ENCODE measurements around the gene NPAS3. TPM values are rescaled to one million over a fixed set of nuclear protein-coding genes. Genes with fewer than 3 reads are reported as not detected.

NPAS3 gene
- total RNA-seq, 1 experiment from 2014 or later, result not detected

DNA sequence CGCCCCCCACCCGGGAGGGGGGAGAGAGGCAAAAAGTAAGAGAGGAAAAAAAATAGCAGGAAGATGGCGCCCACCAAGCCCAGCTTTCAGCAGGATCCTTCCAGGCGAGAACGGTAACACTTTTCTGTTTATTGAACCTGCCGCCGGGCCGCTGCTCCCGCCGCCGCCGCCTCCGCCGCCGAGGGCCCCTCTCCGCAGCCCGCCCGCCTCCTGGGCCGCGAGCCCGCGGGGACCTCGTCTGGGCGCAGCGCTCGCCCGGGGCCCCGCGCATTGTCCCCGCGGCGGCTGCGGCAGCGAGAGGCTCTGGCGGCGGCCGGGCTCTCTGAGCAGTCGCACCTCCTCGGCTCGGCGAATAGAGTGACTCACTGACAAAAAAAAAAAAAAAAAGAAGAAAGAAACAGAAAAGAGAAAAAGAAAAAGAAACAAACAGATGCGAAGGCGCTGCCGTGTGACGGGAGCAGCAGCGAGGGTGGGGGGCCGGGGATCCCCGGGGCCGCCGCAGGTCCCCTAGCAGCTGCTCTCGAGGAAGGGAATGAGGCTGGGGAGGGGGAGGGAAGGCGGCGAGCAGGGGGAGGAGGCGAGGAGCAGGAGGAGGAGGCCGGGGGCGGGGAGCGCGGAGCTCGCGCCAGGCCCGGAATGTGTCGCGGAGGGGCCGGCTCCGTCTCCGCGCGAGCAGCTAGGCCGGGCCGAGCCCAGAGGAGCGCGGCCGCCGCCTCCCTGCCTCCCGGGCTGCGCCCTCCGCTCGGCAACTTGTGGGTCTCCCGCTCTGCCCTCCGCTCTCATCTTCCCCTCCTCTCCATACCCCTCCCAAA lies 781 bp downstream of the NPAS3 start:
- H3K27me3 ChIP-seq (ENCODE audit: insufficient read depth, low read length), result no peaks in the 10 kb centered on the region
- intact Hi-C loops (cut with micrococcal nuclease), result no loop called here
- H3K4me1 ChIP-seq (ENCODE audit: control insufficient read depth in 1 of 2, insufficient read depth in 2 of 2, low read length in 2 of 2), result no peaks in the 10 kb centered on the region
- CTCF ChIA-PET, result no interaction called here
- H3K4me3 ChIP-seq (replicated peaks in 1 of 2; ENCODE audit: low read depth in 1 of 2, low read length in 2 of 2), result no peak overlapping the region
- no peaks in the 10 kb centered on the region for H3K36me3 ChIP-seq (ENCODE audit: control insufficient read depth in 1 of 2, insufficient read depth in 2 of 2, low read length in 2 of 2)
- no peaks in the 10 kb centered on the region for H3K79me2 ChIP-seq (ENCODE audit: insufficient read depth, low read length)
- TF ChIP-seq EZH2 (IDR thresholded peaks at IDR 0.05) (no peak), YY1 (IDR thresholded peaks at IDR 0.05; ENCODE audit: extremely low read depth, insufficient replicate concordance, low read depth, low read length) (no peak), TCF7L2 (IDR thresholded peaks at IDR 0.05; ENCODE audit: borderline replicate concordance, extremely low read depth, insufficient read depth, insufficient read length) (no peak), SIN3A (IDR thresholded peaks at IDR 0.05; ENCODE audit: low read depth) (no peak), CEBPB (IDR thresholded peaks at IDR 0.05; ENCODE audit: low read depth) (no peak), ZNF274 (IDR thresholded peaks at IDR 0.05; ENCODE audit: low read depth, low read length) (no peak), FOSL1 (IDR thresholded peaks at IDR 0.05; ENCODE audit: low read depth) (no peak), EGR1 (IDR thresholded peaks at IDR 0.05; ENCODE audit: low read depth) (no peak), SRF (IDR thresholded peaks at IDR 0.05; ENCODE audit: low read depth) (no peak), JUND (IDR thresholded peaks at IDR 0.05) (no peak), POLR2A (IDR thresholded peaks at IDR 0.05; ENCODE audit: borderline replicate concordance, extremely low read depth, insufficient read depth, insufficient read length) (no peak), POLR2AphosphoS5 (IDR thresholded peaks at IDR 0.05; ENCODE audit: low read depth, low read length) (no peak), CBX3 (IDR thresholded peaks at IDR 0.05; ENCODE audit: low read depth) (no peak), ELF1 (IDR thresholded peaks at IDR 0.05; ENCODE audit: borderline replicate concordance, low read depth) (no peak), EZH2phosphoT487 (IDR thresholded peaks at IDR 0.05; ENCODE audit: borderline replicate concordance) (no peak)
- TF ChIP-seq, protein P1, sequence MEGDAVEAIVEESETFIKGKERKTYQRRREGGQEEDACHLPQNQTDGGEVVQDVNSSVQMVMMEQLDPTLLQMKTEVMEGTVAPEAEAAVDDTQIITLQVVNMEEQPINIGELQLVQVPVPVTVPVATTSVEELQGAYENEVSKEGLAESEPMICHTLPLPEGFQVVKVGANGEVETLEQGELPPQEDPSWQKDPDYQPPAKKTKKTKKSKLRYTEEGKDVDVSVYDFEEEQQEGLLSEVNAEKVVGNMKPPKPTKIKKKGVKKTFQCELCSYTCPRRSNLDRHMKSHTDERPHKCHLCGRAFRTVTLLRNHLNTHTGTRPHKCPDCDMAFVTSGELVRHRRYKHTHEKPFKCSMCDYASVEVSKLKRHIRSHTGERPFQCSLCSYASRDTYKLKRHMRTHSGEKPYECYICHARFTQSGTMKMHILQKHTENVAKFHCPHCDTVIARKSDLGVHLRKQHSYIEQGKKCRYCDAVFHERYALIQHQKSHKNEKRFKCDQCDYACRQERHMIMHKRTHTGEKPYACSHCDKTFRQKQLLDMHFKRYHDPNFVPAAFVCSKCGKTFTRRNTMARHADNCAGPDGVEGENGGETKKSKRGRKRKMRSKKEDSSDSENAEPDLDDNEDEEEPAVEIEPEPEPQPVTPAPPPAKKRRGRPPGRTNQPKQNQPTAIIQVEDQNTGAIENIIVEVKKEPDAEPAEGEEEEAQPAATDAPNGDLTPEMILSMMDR (IDR thresholded peaks at IDR 0.05 in 2 of 3, conservative IDR thresholded peaks at IDR 0.05 in 1 of 3; ENCODE audit: borderline replicate concordance in 1 of 3, insufficient read depth in 1 of 3, low read depth in 2 of 3, low read length in 2 of 3), result no peak
- TF ChIP-seq, protein P2, sequence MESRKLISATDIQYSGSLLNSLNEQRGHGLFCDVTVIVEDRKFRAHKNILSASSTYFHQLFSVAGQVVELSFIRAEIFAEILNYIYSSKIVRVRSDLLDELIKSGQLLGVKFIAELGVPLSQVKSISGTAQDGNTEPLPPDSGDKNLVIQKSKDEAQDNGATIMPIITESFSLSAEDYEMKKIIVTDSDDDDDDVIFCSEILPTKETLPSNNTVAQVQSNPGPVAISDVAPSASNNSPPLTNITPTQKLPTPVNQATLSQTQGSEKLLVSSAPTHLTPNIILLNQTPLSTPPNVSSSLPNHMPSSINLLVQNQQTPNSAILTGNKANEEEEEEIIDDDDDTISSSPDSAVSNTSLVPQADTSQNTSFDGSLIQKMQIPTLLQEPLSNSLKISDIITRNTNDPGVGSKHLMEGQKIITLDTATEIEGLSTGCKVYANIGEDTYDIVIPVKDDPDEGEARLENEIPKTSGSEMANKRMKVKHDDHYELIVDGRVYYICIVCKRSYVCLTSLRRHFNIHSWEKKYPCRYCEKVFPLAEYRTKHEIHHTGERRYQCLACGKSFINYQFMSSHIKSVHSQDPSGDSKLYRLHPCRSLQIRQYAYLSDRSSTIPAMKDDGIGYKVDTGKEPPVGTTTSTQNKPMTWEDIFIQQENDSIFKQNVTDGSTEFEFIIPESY (IDR thresholded peaks at IDR 0.05; ENCODE audit: extremely low read depth, insufficient replicate concordance, low read length), result no peak
- TF ChIP-seq, protein P3, sequence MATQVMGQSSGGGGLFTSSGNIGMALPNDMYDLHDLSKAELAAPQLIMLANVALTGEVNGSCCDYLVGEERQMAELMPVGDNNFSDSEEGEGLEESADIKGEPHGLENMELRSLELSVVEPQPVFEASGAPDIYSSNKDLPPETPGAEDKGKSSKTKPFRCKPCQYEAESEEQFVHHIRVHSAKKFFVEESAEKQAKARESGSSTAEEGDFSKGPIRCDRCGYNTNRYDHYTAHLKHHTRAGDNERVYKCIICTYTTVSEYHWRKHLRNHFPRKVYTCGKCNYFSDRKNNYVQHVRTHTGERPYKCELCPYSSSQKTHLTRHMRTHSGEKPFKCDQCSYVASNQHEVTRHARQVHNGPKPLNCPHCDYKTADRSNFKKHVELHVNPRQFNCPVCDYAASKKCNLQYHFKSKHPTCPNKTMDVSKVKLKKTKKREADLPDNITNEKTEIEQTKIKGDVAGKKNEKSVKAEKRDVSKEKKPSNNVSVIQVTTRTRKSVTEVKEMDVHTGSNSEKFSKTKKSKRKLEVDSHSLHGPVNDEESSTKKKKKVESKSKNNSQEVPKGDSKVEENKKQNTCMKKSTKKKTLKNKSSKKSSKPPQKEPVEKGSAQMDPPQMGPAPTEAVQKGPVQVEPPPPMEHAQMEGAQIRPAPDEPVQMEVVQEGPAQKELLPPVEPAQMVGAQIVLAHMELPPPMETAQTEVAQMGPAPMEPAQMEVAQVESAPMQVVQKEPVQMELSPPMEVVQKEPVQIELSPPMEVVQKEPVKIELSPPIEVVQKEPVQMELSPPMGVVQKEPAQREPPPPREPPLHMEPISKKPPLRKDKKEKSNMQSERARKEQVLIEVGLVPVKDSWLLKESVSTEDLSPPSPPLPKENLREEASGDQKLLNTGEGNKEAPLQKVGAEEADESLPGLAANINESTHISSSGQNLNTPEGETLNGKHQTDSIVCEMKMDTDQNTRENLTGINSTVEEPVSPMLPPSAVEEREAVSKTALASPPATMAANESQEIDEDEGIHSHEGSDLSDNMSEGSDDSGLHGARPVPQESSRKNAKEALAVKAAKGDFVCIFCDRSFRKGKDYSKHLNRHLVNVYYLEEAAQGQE (IDR thresholded peaks at IDR 0.05; ENCODE audit: low read depth), result no peak
- TF ChIP-seq, protein P4, sequence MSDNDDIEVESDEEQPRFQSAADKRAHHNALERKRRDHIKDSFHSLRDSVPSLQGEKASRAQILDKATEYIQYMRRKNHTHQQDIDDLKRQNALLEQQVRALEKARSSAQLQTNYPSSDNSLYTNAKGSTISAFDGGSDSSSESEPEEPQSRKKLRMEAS (IDR thresholded peaks at IDR 0.05), result no peak
- no peaks in the 10 kb centered on the region for H4K20me1 ChIP-seq (ENCODE audit: insufficient read depth)
- no peaks in the 10 kb centered on the region for H3K9me2 ChIP-seq (ENCODE audit: insufficient read depth)
- POLR2A ChIA-PET, result no interaction called here
- no peak overlapping the region for H3K4me2 ChIP-seq (ENCODE audit: low read length)
- H3K27ac ChIP-seq (ENCODE audit: low read depth, low read length), result no peak overlapping the region
- DNase-seq (ENCODE audit: low read depth, low spot score) (no peak), ATAC-seq (no peak)
- H2AFZ ChIP-seq (ENCODE audit: low read depth, low read length, poor library complexity, severe bottlenecking), result no peak overlapping the region
- H3K9me3 ChIP-seq (ENCODE audit: control insufficient read depth in 1 of 2, insufficient read depth in 1 of 2, low read depth in 1 of 2, low read length in 2 of 2), result 0 out of 4 replicates have a peak, but pooled peaks cover 0 to 3% of the 10 kb centered on the region in 2 experiments
- RAD21 ChIA-PET (ENCODE audit: low non-redundant PET in 1 of 2, low total read pairs in 2 of 2, uncharacterized antibody in 2 of 2, unreplicated experiment in 2 of 2), result no interaction called here
- no peak overlapping the region for H3K9ac ChIP-seq (ENCODE audit: low read length)
- BruUV-seq (replicated peaks), result no TSS peak
